Body of pancreas (tissue), 4 donors: ENCODE measurements around the gene DUS1L.

ENCODE experiments used
- CTCF ChIP-seq, 7 experiments: fragments of 450-650 bp in 4 of 7; fragments of 200-600 bp in 3 of 7; sonication (generic) in 3 of 7; IDR thresholded peaks; one replicate each; pipeline ENCODE4 v1.5.1; 2016 to 2019; ENCODE audit warnings: antibody characterized with exemption in 7 of 7
- POLR2A ChIP-seq, 3 donors: fragments of 450-650 bp; IDR thresholded peaks; one replicate each; pipeline ENCODE4 v1.6.1; 2016; ENCODE audit warnings: antibody characterized with exemption in 3 of 3, mild to moderate bottlenecking in 2 of 3

GRCh38 chr17:82037889-82038195 is 27.8 kb downstream of the DUS1L start:
- no peak for TF ChIP-seq CTCF (IDR thresholded peaks at IDR 0.05)
- TF ChIP-seq POLR2A (IDR thresholded peaks at IDR 0.05), result no peak
